Measurements from ENCODE around the gene DMGDH. TPM values are rescaled to one million over a fixed set of nuclear protein-coding genes. Genes with fewer than 3 reads are reported as not detected.

Gene DMGDH
- total and polyA plus RNA-seq, 10 of the 15 experiments (the other 5 are each of a cell fraction or from before 2014, with no cell fraction given): 0.22 to 1.5 (median 0.44) TPM; not detected in 3

DNA sequence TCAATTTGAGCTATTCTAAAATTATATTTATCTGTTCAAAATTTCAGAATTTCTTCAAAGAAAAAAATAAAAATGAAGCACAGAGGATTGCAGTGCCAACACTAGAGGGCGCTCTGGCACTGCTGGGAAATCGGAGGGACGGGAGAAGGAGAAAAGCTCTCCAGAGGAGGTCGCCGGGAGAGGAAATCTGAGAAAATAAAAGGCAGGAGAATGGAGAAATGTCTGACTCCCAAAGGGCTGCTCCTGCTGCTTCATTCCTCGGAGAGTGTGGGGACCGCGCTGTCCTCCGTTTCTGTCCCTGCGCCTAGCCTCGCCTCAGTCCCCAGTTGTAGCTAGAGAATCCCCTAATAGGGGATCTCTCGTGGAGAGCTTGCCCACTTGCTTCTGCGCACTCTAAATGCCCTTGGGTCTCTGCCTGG is 44.4 kb downstream of the DMGDH start:
- RAD21 ChIA-PET (ENCODE audit: unreplicated experiment): interaction anchor here (0.6 to 11.7 kb wide), 23 partner anchors 9 to 1059 kb away, joined by 3 to 326 read pairs (median 4); no protein-coding TSS in a partner anchor
- WGBS (ENCODE audit: insufficient coverage, insufficient replicate concordance, low lambda C conversion rate, missing lambda C conversion rate): 11% methylated on average over 13 of the region's 13 CpGs
- no peak for DNase-seq (ENCODE audit: low read depth, low spot score)
- in situ Hi-C loops (cut with MboI) (no loop called here), intact Hi-C loops (cut with micrococcal nuclease; ENCODE audit: unreplicated experiment) (loop anchor here (1.0 to 10.0 kb wide), 4 partner anchors 85 to 830 kb away; no protein-coding TSS in a partner anchor)
- H4K20me1 ChIP-seq (ENCODE audit: control insufficient read depth, insufficient read depth): no peaks in the 10 kb centered on the region
- SMC1A ChIA-PET (ENCODE audit: uncharacterized antibody, unreplicated experiment): interaction anchor here (0.7 to 12.4 kb wide), 29 partner anchors 9 to 716 kb away, joined by 3 to 359 read pairs (median 4); partner anchors contain the start of gene ARSB
- no peaks in the 10 kb centered on the region; a peak in 2 of 4 replicates for H3K27me3 ChIP-seq (replicated peaks in 1 of 2; ENCODE audit: control insufficient read depth in 2 of 2, insufficient read depth in 2 of 2, low read length in 1 of 2)
- H3K9me3 ChIP-seq (replicated peaks; ENCODE audit: control insufficient read depth, insufficient read depth, low read length): no peaks in the 10 kb centered on the region
- H3K27ac ChIP-seq (ENCODE audit: control insufficient read depth, insufficient read depth): no peak overlapping the region
- no TSS peak for BruUV-seq (replicated peaks)
- no peaks in the 10 kb centered on the region for H3K36me3 ChIP-seq (ENCODE audit: control insufficient read depth in 2 of 2, insufficient read depth in 2 of 2, low read length in 1 of 2)
- no peaks in the 10 kb centered on the region for H3K4me1 ChIP-seq (ENCODE audit: control insufficient read depth, insufficient read depth, low read length)
- no peak overlapping the region for H3K4me3 ChIP-seq
- no peak overlapping the region for H3K9ac ChIP-seq (ENCODE audit: control insufficient read depth, insufficient read depth, low read length)
- CTCF ChIA-PET: interaction anchor here (0.6 to 13.5 kb wide), 73 partner anchors 9 to 1058 kb away, joined by 3 to 658 read pairs (median 5); partner anchors contain the start of gene ARSB
- H3K79me2 ChIP-seq (ENCODE audit: control insufficient read depth, insufficient read depth, low read length): no peaks in the 10 kb centered on the region
- ATAC-seq: peak; percentile 67
- 0 out of 2 replicates have a peak overlapping the region, but pooled peaks have one; percentile 66 for H3K4me2 ChIP-seq (ENCODE audit: control insufficient read depth, insufficient read depth)
- H2AFZ ChIP-seq (ENCODE audit: control insufficient read depth, low read depth, low read length): peak overlapping the region; percentile 29
- POLR2A ChIA-PET: no interaction called here
- peak; percentile 47 for FAIRE-seq
- no peak for TF ChIP-seq IKZF2 (IDR thresholded peaks at IDR 0.05)
- TF ChIP-seq POLR2AphosphoS2 (IDR thresholded peaks at IDR 0.05; ENCODE audit: low read depth, low read length): no peak
- TF ChIP-seq BACH1 (IDR thresholded peaks at IDR 0.05; ENCODE audit: borderline replicate concordance): no peak
- TF ChIP-seq, protein P1, sequence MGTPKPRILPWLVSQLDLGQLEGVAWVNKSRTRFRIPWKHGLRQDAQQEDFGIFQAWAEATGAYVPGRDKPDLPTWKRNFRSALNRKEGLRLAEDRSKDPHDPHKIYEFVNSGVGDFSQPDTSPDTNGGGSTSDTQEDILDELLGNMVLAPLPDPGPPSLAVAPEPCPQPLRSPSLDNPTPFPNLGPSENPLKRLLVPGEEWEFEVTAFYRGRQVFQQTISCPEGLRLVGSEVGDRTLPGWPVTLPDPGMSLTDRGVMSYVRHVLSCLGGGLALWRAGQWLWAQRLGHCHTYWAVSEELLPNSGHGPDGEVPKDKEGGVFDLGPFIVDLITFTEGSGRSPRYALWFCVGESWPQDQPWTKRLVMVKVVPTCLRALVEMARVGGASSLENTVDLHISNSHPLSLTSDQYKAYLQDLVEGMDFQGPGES (IDR thresholded peaks at IDR 0.05): no peak
- TF ChIP-seq EZH2 (IDR thresholded peaks at IDR 0.05; ENCODE audit: borderline replicate concordance, control insufficient read depth, low read depth, low read length): no peak
- TF ChIP-seq, protein P2, sequence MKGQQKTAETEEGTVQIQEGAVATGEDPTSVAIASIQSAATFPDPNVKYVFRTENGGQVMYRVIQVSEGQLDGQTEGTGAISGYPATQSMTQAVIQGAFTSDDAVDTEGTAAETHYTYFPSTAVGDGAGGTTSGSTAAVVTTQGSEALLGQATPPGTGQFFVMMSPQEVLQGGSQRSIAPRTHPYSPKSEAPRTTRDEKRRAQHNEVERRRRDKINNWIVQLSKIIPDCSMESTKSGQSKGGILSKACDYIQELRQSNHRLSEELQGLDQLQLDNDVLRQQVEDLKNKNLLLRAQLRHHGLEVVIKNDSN (IDR thresholded peaks at IDR 0.05; ENCODE audit: borderline replicate concordance, extremely low read length, insufficient read depth, low read depth, low read length): no peak
- TF ChIP-seq, protein P3, sequence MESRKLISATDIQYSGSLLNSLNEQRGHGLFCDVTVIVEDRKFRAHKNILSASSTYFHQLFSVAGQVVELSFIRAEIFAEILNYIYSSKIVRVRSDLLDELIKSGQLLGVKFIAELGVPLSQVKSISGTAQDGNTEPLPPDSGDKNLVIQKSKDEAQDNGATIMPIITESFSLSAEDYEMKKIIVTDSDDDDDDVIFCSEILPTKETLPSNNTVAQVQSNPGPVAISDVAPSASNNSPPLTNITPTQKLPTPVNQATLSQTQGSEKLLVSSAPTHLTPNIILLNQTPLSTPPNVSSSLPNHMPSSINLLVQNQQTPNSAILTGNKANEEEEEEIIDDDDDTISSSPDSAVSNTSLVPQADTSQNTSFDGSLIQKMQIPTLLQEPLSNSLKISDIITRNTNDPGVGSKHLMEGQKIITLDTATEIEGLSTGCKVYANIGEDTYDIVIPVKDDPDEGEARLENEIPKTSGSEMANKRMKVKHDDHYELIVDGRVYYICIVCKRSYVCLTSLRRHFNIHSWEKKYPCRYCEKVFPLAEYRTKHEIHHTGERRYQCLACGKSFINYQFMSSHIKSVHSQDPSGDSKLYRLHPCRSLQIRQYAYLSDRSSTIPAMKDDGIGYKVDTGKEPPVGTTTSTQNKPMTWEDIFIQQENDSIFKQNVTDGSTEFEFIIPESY (IDR thresholded peaks at IDR 0.05): no peak
- TF ChIP-seq SIX5 (IDR thresholded peaks at IDR 0.05; ENCODE audit: low read depth, low read length, severe bottlenecking): no peak
- TF ChIP-seq, protein P4, sequence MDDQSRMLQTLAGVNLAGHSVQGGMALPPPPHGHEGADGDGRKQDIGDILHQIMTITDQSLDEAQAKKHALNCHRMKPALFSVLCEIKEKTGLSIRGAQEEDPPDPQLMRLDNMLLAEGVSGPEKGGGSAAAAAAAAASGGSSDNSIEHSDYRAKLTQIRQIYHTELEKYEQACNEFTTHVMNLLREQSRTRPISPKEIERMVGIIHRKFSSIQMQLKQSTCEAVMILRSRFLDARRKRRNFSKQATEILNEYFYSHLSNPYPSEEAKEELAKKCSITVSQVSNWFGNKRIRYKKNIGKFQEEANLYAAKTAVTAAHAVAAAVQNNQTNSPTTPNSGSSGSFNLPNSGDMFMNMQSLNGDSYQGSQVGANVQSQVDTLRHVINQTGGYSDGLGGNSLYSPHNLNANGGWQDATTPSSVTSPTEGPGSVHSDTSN (IDR thresholded peaks at IDR 0.05; ENCODE audit: insufficient replicate concordance, low read depth, low read length): no peak
- no peak for TF ChIP-seq ZBED1 (IDR thresholded peaks at IDR 0.05; ENCODE audit: borderline replicate concordance)
- TF ChIP-seq EP300 (IDR thresholded peaks at IDR 0.05; ENCODE audit: borderline replicate concordance in 1 of 2, control insufficient read depth in 1 of 2, low read depth in 2 of 2, low read length in 2 of 2): no peak
- TF ChIP-seq NRF1 (conservative IDR thresholded peaks at IDR 0.05; ENCODE audit: low read depth, low read length): no peak
- TF ChIP-seq, protein P5, sequence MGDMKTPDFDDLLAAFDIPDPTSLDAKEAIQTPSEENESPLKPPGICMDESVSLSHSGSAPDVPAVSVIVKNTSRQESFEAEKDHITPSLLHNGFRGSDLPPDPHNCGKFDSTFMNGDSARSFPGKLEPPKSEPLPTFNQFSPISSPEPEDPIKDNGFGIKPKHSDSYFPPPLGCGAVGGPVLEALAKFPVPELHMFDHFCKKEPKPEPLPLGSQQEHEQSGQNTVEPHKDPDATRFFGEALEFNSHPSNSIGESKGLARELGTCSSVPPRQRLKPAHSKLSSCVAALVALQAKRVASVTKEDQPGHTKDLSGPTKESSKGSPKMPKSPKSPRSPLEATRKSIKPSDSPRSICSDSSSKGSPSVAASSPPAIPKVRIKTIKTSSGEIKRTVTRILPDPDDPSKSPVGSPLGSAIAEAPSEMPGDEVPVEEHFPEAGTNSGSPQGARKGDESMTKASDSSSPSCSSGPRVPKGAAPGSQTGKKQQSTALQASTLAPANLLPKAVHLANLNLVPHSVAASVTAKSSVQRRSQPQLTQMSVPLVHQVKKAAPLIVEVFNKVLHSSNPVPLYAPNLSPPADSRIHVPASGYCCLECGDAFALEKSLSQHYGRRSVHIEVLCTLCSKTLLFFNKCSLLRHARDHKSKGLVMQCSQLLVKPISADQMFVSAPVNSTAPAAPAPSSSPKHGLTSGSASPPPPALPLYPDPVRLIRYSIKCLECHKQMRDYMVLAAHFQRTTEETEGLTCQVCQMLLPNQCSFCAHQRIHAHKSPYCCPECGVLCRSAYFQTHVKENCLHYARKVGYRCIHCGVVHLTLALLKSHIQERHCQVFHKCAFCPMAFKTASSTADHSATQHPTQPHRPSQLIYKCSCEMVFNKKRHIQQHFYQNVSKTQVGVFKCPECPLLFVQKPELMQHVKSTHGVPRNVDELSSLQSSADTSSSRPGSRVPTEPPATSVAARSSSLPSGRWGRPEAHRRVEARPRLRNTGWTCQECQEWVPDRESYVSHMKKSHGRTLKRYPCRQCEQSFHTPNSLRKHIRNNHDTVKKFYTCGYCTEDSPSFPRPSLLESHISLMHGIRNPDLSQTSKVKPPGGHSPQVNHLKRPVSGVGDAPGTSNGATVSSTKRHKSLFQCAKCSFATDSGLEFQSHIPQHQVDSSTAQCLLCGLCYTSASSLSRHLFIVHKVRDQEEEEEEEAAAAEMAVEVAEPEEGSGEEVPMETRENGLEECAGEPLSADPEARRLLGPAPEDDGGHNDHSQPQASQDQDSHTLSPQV (IDR thresholded peaks at IDR 0.05): no peak

Measured in GM12878 (cell line).